H9 (cell line): Measurements from ENCODE around the gene GTF2A2. TPM values are rescaled to one million over a fixed set of nuclear protein-coding genes. Genes with fewer than 3 reads are reported as not detected.
"Not testable (repeated sequence)": the region's sequence is repeated elsewhere in the genome, so short reads cannot be mapped to it uniquely, and the experiment has no call there.

Source experiments
- DNase-seq: peaks from one replicate; pipeline ENCODE4 v3.0.0-alpha.2; 2017
- H2AFZ ChIP-seq: one replicate; pipeline ENCODE4 v1.6.1; 2013; ENCODE audit warnings: mild to moderate bottlenecking, low read length, control low read depth, moderate library complexity
- H2AK5ac ChIP-seq: 2 replicates; pipeline ENCODE4 v1.6.1; 2013; ENCODE audit warnings: low read length, control low read depth, mixed read lengths; ENCODE audit not compliant: insufficient read length
- H2BK120ac ChIP-seq: one replicate; pipeline ENCODE4 v1.6.1; 2013; ENCODE audit warnings: low read depth, mild to moderate bottlenecking, low read length, control low read depth, inconsistent platforms; ENCODE audit not compliant: poor library complexity, severe bottlenecking
- H2BK12ac ChIP-seq: 2 replicates; pipeline ENCODE4 v1.6.1; 2013; ENCODE audit warnings: low read length, control low read depth, mixed read lengths, low read depth; ENCODE audit not compliant: insufficient read length
- H2BK15ac ChIP-seq: 2 replicates; pipeline ENCODE4 v1.6.1; 2013; ENCODE audit warnings: low read depth, low read length, control low read depth
- H2BK20ac ChIP-seq: one replicate; pipeline ENCODE4 v1.6.1; 2013; ENCODE audit warnings: low read depth, mild to moderate bottlenecking, low read length, control low read depth, inconsistent platforms; ENCODE audit not compliant: poor library complexity, severe bottlenecking
- H2BK5ac ChIP-seq: 2 replicates; pipeline ENCODE4 v1.6.1; 2013; ENCODE audit warnings: low read length, control low read depth, mixed read lengths; ENCODE audit not compliant: insufficient read length
- H3K14ac ChIP-seq: 2 replicates; pipeline ENCODE4 v1.6.1; 2013; ENCODE audit warnings: low read length, control low read depth; ENCODE audit not compliant: insufficient read depth
- H3K18ac ChIP-seq: 2 replicates; pipeline ENCODE4 v1.6.1; 2013; ENCODE audit warnings: low read depth, mild to moderate bottlenecking, mixed read lengths, low read length, control low read depth; ENCODE audit not compliant: insufficient read length
- H3K23ac ChIP-seq: 2 replicates; pipeline ENCODE4 v1.6.1; 2013; ENCODE audit warnings: low read length, control low read depth, mixed read lengths, low read depth; ENCODE audit not compliant: insufficient read length
- H3K23me2 ChIP-seq: 2 replicates; pipeline ENCODE4 v1.6.1; 2013; ENCODE audit warnings: low read depth, mild to moderate bottlenecking, mixed read lengths, low read length, control low read depth; ENCODE audit not compliant: insufficient read length, poor library complexity, severe bottlenecking
- H3K27ac ChIP-seq: 2 replicates; pipeline ENCODE4 v1.5.1; 2013; ENCODE audit warnings: low read length, control low read depth, mixed read lengths, low read depth; ENCODE audit not compliant: insufficient read length
- H3K27me3 ChIP-seq: 2 replicates; pipeline ENCODE4 v1.6.1; 2013; ENCODE audit warnings: low read length, control low read depth, inconsistent platforms; ENCODE audit not compliant: insufficient read depth
- H3K4ac ChIP-seq: 2 replicates; pipeline ENCODE4 v1.6.1; 2013; ENCODE audit warnings: low read depth, mild to moderate bottlenecking, control low read depth, inconsistent platforms, low read length, moderate library complexity
- H3K4me1 ChIP-seq: 2 replicates; pipeline ENCODE4 v1.6.1; 2013; ENCODE audit warnings: low read length, control low read depth, inconsistent platforms; ENCODE audit not compliant: insufficient read depth
- H3K4me2 ChIP-seq: 2 replicates; pipeline ENCODE4 v1.6.1; 2013; ENCODE audit warnings: low read length, control low read depth, mixed read lengths; ENCODE audit not compliant: insufficient read length, insufficient read depth
- H3K56ac ChIP-seq: 2 replicates; pipeline ENCODE4 v1.6.1; 2013; ENCODE audit warnings: low read depth, mild to moderate bottlenecking, mixed read lengths, low read length, control low read depth; ENCODE audit not compliant: insufficient read length
- H3K79me1 ChIP-seq: 2 replicates; pipeline ENCODE4 v1.6.1; 2013; ENCODE audit warnings: low read depth, mild to moderate bottlenecking, moderate library complexity, low read length, control low read depth, inconsistent platforms; ENCODE audit not compliant: insufficient read depth, poor library complexity, severe bottlenecking
- H3K79me2 ChIP-seq: 2 replicates; pipeline ENCODE4 v1.6.1; 2013; ENCODE audit warnings: low read length, control low read depth, inconsistent platforms; ENCODE audit not compliant: insufficient read depth
- H3K9ac ChIP-seq: 2 replicates; pipeline ENCODE4 v1.6.1; 2013; ENCODE audit warnings: low read length, control low read depth, mixed read lengths; ENCODE audit not compliant: insufficient read length; ENCODE audit errors: extremely low read depth
- H3K9me3 ChIP-seq: one replicate; pipeline ENCODE4 v1.6.1; 2013; ENCODE audit warnings: low read depth, low read length, inconsistent platforms; ENCODE audit not compliant: control insufficient read depth
- H3T11ph ChIP-seq: one replicate; pipeline ENCODE4 v1.6.1; 2013; ENCODE audit warnings: mild to moderate bottlenecking, low read length, control low read depth, inconsistent platforms
- H4K20me1 ChIP-seq: one replicate; pipeline ENCODE4 v1.6.1; 2013; ENCODE audit not compliant: control insufficient read depth, insufficient read length, insufficient read depth
- H4K5ac ChIP-seq: 2 replicates; pipeline ENCODE4 v1.6.1; 2013; ENCODE audit warnings: low read depth, mild to moderate bottlenecking, mixed read lengths, low read length, control low read depth; ENCODE audit not compliant: insufficient read length
- H4K8ac ChIP-seq: replicated peaks from 2 replicates; pipeline ENCODE4 v1.6.1; 2013; ENCODE audit warnings: low read length, control low read depth, mixed read lengths, low read depth; ENCODE audit not compliant: insufficient read length
- H4K91ac ChIP-seq: 2 replicates; pipeline ENCODE4 v1.6.1; 2013; ENCODE audit warnings: low read depth, mild to moderate bottlenecking, moderate library complexity, mixed read lengths, low read length, control low read depth; ENCODE audit not compliant: insufficient read length
- H3K27ac Mint-ChIP-seq, 3 experiments: 2 replicates in 2 of 3; 3 replicates in 1 of 3; pipeline ENCODE4 v1.8.0; 2020 to 2021; ENCODE audit warnings: mixed read lengths in 3 of 3, mild to moderate bottlenecking in 1 of 3, moderate library complexity in 1 of 3
- H3K27me3 Mint-ChIP-seq: 2 replicates; pipeline ENCODE4 v1.8.0; 2021; ENCODE audit warnings: low read depth, mild to moderate bottlenecking, moderate library complexity, mixed read lengths
- H3K36me3 Mint-ChIP-seq, 3 experiments: 2 replicates in 2 of 3; 3 replicates in 1 of 3; pipeline ENCODE4 v1.8.0; 2020 to 2021; ENCODE audit warnings: low read depth in 3 of 3, mixed read lengths in 3 of 3; ENCODE audit not compliant: insufficient read depth in 1 of 3
- H3K4me1 Mint-ChIP-seq, 2 experiments: 2 replicates each; pipeline ENCODE4 v1.8.0; 2020; ENCODE audit warnings: mixed read lengths in 2 of 2
- H3K4me3 Mint-ChIP-seq, 2 experiments: 2 replicates in 1 of 2; 3 replicates in 1 of 2; pipeline ENCODE4 v1.8.0; 2020 to 2021; ENCODE audit warnings: mild to moderate bottlenecking in 2 of 2, mixed read lengths in 2 of 2, moderate library complexity in 1 of 2
- H3K9me3 Mint-ChIP-seq, 2 experiments: 2 replicates in 1 of 2; 3 replicates in 1 of 2; pipeline ENCODE4 v1.8.0; 2020; ENCODE audit warnings: mild to moderate bottlenecking in 2 of 2, mixed read lengths in 2 of 2, moderate library complexity in 1 of 2
- WGBS: extraction: QIAGEN DNeasy Blood & Tissue Kit; methylation state at CpG from one replicate; pipeline ENCODE4 v1.1.7; 2013; ENCODE audit warnings: missing lambda C conversion rate, low lambda C conversion rate, mixed read lengths; ENCODE audit not compliant: insufficient read length; ENCODE audit errors: extremely low coverage; 5-methylcytosine and 5-hydroxymethylcytosine counted together
- total RNA-seq: library from RNA; stranded (reverse); gene quantifications from 2 replicates; pipeline ENCODE4 v1.2.1, GENCODE V29; 2021
- TF ChIP-seq, protein P1 (sequence below): fragments of 200-600 bp; sonication (generic); conservative IDR thresholded peaks from 3 replicates; pipeline ENCODE4 v1.8.0; 2021; ENCODE audit warnings: antibody characterized with exemption, mild to moderate bottlenecking

The GTF2A2 gene
- total RNA-seq, 1 experiment from 2014 or later: 144 TPM

DNA sequence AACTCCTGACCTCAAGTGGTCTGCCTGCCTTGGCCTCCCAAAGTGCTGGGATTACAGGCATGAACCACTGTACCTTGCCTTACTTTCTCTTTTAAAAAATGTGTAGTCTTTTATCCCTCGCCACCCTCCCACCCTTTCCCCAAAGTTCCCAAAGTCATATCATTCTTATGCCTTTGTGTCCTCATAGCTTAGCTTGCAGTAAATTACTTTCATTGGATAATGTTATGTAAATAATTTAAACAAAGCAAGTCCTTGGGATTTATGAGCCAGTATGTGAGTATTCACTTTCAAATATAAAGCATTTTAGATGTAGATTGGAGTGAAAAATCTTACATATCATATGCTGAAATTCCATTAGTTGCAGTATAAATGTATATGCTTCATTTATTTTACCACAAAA, 11.0 kb downstream of the GTF2A2 start:
- H3K79me2 ChIP-seq: no peaks in the 10 kb centered on the region
- no peaks in the 10 kb centered on the region for H3K27me3 Mint-ChIP-seq

DNA sequence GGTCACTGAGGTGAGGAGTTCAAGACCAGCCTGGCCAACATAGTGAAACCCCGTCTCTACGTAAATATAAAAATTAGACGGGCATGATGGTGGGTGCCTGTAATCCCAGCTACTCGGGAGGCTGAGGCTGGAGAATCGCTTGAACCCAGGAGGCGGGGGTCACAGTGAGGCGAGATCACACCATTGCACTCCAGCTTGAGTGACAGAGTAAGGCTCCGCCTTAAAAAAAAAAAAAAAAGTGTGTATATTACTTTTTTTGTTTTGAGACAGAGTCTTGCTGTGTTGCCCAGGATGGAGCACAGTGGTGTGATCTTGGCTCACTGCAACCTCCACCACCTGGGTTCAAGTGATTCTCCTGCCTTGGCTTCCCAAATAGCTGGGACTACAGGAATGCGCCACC, 11.5 kb downstream of the GTF2A2 start:
- not testable (repeated sequence) for H3K4me1 Mint-ChIP-seq, H3K27me3 Mint-ChIP-seq, DNase-seq, H2AK5ac ChIP-seq, H3K23ac ChIP-seq, H4K8ac ChIP-seq, H3K4me3 Mint-ChIP-seq, H3K4me2 ChIP-seq, H3T11ph ChIP-seq, H2BK20ac ChIP-seq, H2BK12ac ChIP-seq, H3K4me1 ChIP-seq, H4K20me1 ChIP-seq, H2BK15ac ChIP-seq, H3K23me2 ChIP-seq, H3K4ac ChIP-seq, H2AFZ ChIP-seq, H3K9me3 Mint-ChIP-seq, H3K9ac ChIP-seq, H4K5ac ChIP-seq, H3K27me3 ChIP-seq, H3K79me1 ChIP-seq, H2BK5ac ChIP-seq, H3K9me3 ChIP-seq, H3K27ac Mint-ChIP-seq, H3K18ac ChIP-seq, H3K27ac ChIP-seq, H2BK120ac ChIP-seq, H3K56ac ChIP-seq, H3K14ac ChIP-seq, H4K91ac ChIP-seq, H3K79me2 ChIP-seq
- H3K36me3 Mint-ChIP-seq: peaks cover 22 to 59% (median 42%) of the 10 kb centered on the region in 3 experiments; a peak in 6 of 7 replicates
- WGBS: no CpG with 5 or more reads among the region's 9 CpGs

More for the DNA sequence above, 11.0 kb downstream of the GTF2A2 start:
- H3K4ac ChIP-seq: no peak overlapping the region
- H3K18ac ChIP-seq: no peak overlapping the region
- no peak overlapping the region for H3K56ac ChIP-seq
- H3K4me1 Mint-ChIP-seq: no peaks in the 10 kb centered on the region
- H4K20me1 ChIP-seq: no peaks in the 10 kb centered on the region
- no peak overlapping the region for H2BK20ac ChIP-seq
- peaks cover 23 to 56% (median 44%) of the 10 kb centered on the region in 3 experiments; a peak in 6 of 7 replicates for H3K36me3 Mint-ChIP-seq
- no peaks in the 10 kb centered on the region for H3K27me3 ChIP-seq
- no peak overlapping the region for H2BK15ac ChIP-seq
- H2BK120ac ChIP-seq: no peak overlapping the region
- no peak overlapping the region for H4K5ac ChIP-seq
- no peak overlapping the region for H4K91ac ChIP-seq
- H3K4me3 Mint-ChIP-seq: no peak overlapping the region
- H3K23ac ChIP-seq: no peak overlapping the region
- TF ChIP-seq, protein P1, sequence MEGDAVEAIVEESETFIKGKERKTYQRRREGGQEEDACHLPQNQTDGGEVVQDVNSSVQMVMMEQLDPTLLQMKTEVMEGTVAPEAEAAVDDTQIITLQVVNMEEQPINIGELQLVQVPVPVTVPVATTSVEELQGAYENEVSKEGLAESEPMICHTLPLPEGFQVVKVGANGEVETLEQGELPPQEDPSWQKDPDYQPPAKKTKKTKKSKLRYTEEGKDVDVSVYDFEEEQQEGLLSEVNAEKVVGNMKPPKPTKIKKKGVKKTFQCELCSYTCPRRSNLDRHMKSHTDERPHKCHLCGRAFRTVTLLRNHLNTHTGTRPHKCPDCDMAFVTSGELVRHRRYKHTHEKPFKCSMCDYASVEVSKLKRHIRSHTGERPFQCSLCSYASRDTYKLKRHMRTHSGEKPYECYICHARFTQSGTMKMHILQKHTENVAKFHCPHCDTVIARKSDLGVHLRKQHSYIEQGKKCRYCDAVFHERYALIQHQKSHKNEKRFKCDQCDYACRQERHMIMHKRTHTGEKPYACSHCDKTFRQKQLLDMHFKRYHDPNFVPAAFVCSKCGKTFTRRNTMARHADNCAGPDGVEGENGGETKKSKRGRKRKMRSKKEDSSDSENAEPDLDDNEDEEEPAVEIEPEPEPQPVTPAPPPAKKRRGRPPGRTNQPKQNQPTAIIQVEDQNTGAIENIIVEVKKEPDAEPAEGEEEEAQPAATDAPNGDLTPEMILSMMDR: no peak
- H3K27ac Mint-ChIP-seq: no peak overlapping the region
- no peak overlapping the region for H2BK12ac ChIP-seq
- H3K4me1 ChIP-seq: no peaks in the 10 kb centered on the region
- H3K14ac ChIP-seq: no peak overlapping the region
- no peak overlapping the region for H2AFZ ChIP-seq
- no peak overlapping the region for H3K9ac ChIP-seq
- H3K27ac ChIP-seq: no peak overlapping the region
- no peaks in the 10 kb centered on the region for H3K9me3 ChIP-seq
- H4K8ac ChIP-seq: no peak overlapping the region
- no peaks in the 10 kb centered on the region for H3K23me2 ChIP-seq
- no CpG with 5 or more reads among the region's 1 CpG for WGBS
- H3K79me1 ChIP-seq: no peaks in the 10 kb centered on the region
- DNase-seq: no peak
- no peaks in the 10 kb centered on the region for H3K9me3 Mint-ChIP-seq
- H2AK5ac ChIP-seq: no peak overlapping the region
- no peak overlapping the region for H2BK5ac ChIP-seq
- no peak overlapping the region for H3T11ph ChIP-seq
- H3K4me2 ChIP-seq: no peak overlapping the region
